UCSD-AML1 (cell line): ENCODE data around the gene VKORC1.

ENCODE experiments used
- DNase-seq: peaks from one replicate; lab custom pipeline; 2025; ENCODE audit not compliant: unreplicated experiment; lab: John Stamatoyannopoulos, UW

The VKORC1 gene

GRCh38 chr16:31083081-31083480 is 11.5 kb downstream of the VKORC1 start:
- DNase-seq = no peak

GRCh38 chr16:31082368-31083045 is 12.1 kb downstream of the VKORC1 start:
- DNase-seq = no peak

DNA sequence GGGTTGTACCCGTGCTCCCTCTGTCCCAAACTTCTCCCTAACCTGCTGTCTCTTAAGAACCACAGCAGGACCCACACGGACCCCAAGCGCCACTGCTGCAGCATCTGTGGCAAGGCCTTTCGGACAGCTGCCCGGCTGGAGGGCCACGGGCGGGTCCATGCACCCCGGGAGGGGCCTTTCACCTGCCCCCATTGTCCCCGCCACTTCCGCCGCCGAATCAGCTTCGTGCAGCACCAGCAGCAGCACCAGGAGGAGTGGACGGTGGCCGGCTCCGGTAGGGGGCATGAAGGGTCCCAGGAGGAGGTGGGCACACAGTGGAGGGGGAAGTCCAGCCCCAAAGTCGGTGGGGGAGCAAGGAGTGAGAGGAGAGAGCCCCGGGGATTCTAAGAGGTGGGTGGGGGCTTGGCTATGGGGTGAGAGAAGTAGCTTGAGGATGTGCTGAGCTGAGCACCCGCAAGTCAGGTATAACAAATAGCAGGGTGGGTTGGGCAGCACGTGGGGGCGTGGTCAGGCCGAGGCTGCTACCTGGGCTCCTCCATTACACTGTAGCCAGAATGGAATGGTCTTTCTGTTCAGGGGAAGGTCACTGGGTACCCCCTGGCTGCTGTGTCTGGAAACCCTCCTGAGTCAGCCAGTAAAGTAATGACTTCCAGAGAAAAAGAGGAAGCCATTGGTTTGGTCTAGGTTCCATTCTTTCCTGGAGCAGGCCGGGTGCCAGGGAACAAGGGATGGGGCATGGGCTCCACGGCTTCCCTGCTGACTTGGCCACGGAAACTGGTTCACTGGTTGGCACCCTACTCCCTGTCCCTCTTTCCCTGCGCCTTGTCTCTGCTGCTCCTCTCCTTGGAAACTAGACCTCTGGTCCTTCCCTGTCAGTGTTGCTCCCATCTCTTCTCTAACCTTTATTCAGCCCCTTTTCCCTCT is 12.9 kb downstream of the VKORC1 start:
- DNase-seq = no peak

DNA sequence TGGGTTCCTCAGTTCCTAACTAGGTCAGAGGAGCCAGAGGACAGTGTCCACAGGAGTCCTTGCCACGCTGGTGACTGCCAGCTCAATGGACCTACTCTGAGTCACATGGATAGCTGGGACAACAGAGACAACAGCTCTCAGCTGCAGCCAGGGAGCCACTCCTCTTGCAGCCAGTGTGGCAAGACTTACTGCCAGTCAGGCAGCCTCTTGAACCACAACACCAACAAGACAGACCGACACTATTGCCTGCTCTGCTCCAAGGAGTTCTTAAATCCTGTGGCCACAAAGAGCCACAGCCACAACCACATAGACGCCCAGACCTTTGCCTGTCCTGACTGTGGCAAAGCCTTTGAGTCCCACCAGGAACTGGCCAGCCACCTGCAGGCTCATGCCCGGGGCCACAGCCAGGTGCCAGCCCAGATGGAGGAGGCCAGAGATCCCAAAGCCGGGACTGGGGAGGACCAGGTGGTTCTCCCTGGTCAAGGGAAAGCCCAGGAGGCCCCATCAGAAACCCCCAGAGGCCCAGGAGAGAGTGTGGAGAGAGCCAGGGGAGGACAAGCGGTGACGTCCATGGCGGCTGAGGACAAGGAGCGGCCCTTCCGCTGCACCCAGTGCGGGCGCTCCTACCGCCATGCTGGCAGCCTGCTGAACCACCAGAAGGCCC is 13.7 kb downstream of the VKORC1 start:
- DNase-seq = no peak

- no peak for DNase-seq
These were observed 14.5 kb downstream of the VKORC1 start for GRCh38 chr16:31080035-31080629.

- DNase-seq = peak; percentile 28
These were observed 15.2 kb downstream of the VKORC1 start for GRCh38 chr16:31079342-31079944.

- DNase-seq = no peak
These were observed 15.8 kb downstream of the VKORC1 start for GRCh38 chr16:31078597-31079341.

DNA sequence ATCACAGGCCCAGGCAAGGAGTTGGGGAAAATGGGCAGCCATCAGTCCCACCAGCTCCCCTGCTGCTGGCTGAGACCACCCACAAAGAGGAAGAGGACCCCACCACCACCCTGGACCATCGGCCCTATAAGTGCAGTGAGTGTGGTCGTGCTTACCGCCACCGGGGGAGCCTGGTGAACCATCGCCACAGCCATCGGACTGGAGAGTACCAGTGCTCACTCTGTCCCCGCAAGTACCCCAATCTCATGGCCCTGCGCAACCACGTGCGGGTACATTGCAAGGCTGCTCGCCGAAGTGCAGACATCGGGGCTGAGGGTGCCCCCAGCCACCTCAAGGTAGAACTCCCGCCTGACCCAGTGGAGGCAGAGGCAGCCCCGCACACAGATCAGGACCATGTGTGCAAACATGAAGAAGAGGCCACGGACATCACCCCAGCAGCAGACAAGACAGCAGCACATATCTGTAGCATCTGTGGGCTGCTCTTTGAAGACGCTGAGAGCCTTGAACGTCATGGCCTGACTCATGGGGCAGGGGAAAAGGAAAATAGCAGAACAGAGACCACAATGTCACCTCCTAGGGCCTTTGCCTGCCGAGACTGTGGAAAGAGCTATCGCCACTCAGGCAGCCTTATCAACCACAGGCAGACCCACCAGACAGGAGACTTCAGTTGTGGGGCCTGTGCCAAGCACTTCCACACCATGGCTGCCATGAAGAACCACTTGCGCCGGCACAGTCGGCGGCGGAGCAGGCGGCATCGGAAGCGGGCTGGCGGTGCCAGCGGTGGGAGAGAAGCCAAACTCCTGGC is 16.8 kb downstream of the VKORC1 start:
- DNase-seq = no peak

GRCh38 chr16:31077024-31077423 is 17.6 kb downstream of the VKORC1 start:
- DNase-seq = no peak

GRCh38 chr16:31076319-31076718 is 18.3 kb downstream of the VKORC1 start:
- DNase-seq = no peak

DNA sequence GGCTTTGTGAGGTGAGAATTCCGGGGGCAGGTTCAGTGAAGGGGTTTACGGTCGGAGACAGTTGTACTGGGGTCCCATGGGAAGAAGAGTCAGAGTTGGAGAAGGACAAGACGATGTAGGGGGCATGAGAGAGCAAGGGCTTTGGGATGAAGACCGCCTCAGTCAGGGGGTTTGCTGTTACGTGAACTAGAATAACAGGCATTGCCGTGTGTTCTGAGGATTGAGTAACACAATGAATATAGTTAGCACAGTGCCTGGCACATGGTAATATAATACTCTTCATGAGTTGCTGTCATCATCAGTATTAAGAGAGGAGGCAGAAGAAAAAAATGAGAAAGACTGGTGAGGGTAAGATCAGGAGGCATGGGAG is 19.8 kb downstream of the VKORC1 start:
- no peak for DNase-seq

DNA sequence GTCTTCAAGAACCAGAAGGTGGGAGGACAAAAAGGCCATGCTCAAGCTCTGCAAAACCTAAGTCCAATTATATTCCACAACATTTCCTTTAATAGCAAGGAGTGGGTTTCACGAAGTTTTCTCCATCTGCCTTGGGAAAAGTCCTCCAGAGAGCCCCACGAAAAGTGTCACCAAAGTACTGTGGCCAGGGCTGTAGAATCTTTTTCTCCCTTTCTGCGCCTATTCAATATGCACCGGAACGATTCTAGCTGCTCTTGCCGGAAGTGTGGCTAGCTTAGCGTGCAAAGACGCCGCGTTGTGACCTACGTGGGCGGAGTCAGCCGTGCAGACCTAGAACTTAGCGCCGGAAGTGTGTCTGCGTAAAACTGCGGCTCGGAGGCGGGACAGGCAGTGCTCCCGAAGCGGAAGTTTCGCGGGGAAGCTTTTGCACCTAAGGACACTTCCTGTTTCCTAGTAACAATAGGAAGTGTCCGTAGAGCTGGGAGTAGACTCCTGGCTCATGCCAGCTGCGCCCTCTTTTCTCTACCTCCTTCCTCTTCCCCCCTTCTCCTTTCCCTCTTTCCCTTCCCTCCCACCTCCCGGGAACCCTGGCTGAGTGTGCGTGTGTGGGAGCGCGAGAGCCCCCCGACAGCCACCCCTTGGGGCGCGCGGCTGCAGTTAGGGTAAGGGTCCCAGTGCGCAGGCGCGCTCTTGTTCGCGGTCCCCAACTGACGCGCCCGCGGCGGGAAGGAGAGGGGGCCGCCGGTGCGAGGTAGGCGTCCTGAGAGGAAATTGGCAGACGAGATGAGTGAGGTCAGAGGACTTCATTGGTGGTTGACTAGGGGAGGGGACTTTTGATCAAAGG is 20.4 kb downstream of the VKORC1 start, which contains the start of the genes ZNF646 and ZNF668:
Gene ZNF646 (plus strand): TSS at position 453 of the 844 bp plus-strand sequence. CDS start 1,903 bp downstream, outside the sequence.
Gene ZNF668 (minus strand): TSS at position 271 of the 844 bp plus-strand sequence. CDS start 9,781 bp downstream, outside the sequence.
- peak; percentile 98 for DNase-seq

- peak; percentile 92 for DNase-seq
These were observed 21.2 kb downstream of the VKORC1 start for GRCh38 chr16:31073142-31073969.

DNA sequence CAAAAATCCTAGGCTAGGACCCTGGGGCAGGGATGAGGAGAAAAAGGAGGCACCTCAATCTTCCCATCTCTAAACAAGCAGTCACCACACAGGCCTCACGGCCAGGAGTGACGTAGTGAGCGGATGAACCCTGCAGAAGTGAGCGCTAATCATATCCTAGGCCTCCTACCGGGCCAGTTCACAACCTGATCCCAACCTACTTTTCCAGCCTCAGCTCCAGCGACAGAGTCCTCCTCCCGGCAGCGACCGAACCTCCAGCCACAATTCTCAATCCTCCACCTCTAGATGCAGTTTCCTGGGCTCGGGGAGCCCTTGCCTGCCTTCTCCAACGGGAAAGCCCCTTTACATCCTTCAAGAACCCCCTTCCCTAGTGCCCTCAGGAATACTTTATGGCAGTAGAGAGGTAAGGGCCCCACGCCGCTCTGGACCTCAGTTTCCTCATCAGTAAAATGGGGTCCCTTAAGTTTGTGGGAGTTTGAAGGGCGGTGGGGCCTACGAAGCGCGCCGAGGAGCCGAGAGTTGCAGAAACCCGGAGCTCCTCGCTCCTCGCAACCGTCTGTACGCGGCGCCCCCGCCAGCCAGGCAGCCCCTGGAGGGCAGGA is 22.0 kb downstream of the VKORC1 start:
- DNase-seq = peak; percentile 58

DNA sequence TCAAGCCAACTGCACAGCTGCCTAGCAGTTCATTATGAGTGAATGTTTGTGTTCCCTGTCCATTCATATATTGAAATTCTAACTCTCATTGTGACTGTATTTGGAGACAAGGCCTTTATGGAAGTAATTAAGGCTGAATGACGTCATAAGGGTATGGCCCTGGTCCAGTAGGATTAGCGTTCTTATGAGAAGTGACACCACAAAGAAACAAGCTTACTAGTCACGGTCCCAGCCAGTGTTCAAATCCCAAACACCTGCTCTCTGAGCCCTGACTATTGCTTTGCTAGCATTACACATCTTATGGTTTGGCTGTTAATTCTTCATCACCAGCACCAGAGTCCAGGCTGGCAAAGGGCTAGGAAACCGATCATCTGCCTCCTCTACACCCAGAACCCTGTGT is 22.7 kb downstream of the VKORC1 start:
- DNase-seq = no peak

DNA sequence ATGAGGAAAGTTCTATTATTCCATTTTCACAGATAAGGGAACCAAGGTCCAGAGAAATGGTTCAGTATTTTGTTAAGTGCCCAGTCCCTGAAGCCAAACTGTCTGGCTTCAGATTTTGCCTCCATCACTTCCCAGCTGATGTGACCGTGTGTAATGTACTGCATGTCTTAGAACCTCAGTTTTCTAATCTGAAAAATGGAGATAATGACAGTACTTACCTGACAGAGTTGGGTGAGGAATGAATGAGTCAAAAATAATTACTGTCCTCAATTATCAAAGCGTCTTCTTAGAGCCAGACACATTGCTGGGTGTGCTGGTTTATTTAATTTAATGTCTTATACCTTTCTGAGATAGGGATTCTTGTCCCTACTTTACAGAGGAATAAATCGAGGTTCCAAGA is 27.3 kb downstream of the VKORC1 start:
- DNase-seq = no peak

- no peak for DNase-seq
These were observed 29.6 kb downstream of the VKORC1 start for GRCh38 chr16:31064882-31065461.
